ENCODE measurements around the gene ATP1A3. TPM values are rescaled to one million over a fixed set of nuclear protein-coding genes. Genes with fewer than 3 reads are reported as not detected.

ATP1A3 gene
- total RNA-seq, 4 donors from 2014 or later = 0.35 to 1.3 (median 0.81) TPM

DNA sequence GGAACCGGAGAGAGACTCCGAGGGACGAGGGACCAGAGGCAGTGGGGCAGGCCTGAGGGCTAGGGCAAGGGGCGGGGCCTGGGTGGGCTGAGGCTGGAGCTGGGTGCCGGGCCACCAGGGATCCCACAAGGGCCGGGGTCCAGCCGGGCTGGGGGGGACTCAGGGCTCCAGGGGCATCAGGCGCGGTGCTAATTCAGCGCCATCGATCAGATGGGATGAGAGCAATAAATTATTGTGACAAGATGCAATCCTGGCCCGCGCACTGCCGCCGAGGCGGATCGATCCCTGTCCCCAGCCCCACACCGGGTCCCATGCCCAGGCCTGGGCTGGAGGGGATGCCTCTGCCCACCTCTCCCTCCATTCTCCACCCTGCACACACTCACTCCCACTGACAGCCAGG, 71.4 kb downstream of the ATP1A3 start:
- Histone ChIP-seq H3K27me3 (peaks cover 0 to 34% of the 10 kb centered on the region in 2 donors), H3K36me3 (no peaks in the 10 kb centered on the region), H3K4me1 (peaks cover 0 to 6% (median under 1%) of the 10 kb centered on the region in 4 donors), H3K9me3 (no peaks in the 10 kb centered on the region), H3K4me3 (no peak overlapping the region), H3K27ac (no peak overlapping the region)
- DNase-seq = no peak
- no peak for TF ChIP-seq POLR2A (IDR thresholded peaks at IDR 0.05)
- TF ChIP-seq CTCF (IDR thresholded peaks at IDR 0.05) = no peak

DNA sequence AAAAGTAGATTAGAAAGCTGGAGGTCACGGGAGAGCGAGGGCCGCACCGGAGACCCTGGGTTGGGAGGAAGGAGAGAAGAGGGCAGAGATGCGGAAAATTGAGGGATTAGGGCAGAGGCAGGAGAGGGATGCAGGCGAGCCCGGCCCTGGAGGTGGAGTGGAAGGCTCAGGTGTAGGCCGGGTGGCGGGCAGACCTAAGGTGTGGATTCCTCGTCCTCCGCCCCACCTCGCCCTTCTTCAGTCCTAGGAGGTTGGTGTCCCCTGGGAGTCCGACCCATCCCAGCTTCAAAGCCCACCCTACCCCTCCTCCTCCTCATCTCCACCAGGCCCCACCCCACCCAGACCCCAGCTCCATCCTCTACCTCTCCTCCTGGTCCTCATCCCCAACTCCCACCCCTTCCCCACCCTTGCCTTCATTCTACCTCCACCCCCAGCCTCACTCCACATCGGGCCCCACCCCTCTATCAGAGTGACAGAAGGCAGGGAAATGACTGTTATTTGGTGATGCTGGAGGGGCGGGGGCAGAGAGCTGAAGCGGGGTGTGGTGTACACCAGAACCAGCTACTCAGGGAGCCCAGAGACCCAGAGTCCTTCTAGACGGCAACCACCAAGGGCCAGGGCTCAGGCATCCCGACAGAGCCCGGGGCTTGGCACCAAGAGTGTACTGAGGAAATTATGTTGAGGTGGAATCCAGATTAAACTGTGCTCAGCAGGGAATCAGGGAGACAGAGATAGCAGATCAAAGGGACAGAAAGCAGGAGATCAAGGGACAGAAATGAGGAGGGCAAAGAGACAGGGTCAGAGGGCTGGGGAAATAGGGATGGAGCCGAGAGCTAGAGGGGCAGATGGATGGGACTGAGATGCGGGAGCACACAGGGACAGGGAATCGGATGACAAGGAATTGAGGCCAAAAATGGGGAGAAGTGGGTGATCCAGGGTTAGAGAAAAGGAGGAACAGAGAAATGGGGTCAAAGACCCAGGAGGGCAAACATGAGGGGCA, 72.2 kb downstream of the ATP1A3 start:
- no peak overlapping the region for H3K27ac ChIP-seq
- no peak for TF ChIP-seq CTCF (IDR thresholded peaks at IDR 0.05)
- no peak for TF ChIP-seq POLR2A (IDR thresholded peaks at IDR 0.05)
- no peak for DNase-seq

DNA sequence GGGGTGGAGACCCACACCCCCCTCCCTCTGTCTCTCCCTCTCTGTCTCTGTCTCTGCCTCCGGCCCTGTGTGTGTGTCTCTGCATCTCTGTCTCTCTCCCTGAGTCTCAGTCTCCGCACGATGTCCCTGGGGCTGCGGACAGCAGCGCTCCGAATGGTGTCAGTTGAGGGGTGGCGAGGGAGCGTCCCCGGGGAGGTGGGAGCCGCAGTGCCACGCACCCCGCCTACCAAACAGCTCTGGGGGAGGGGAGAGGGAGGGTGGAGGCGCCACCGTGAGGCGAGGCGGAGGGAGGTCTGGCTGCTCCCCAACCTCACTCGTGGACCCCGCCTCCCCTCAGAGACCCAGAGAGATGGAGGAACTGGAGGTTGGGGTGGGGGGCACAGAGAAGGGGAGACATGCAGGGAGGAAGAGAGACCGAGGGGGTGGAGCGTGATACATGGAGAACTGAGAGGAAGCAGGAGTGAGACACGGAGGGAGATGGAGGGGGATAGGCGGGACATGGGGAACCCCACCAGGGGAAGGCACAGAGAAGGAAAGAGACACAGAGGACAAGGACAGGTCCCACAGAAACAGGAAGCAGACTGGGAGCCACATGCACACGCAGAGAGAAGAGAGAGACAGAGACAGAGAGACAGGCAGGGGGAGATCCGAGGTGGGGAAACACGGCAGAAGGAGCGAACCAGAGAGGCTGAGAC, 73.0 kb downstream of the ATP1A3 start:
- no peaks in the 10 kb centered on the region for H3K36me3 ChIP-seq
- H3K4me1 ChIP-seq = no peaks in the 10 kb centered on the region
- H3K4me3 ChIP-seq = no peak overlapping the region
- H3K27ac ChIP-seq = no peak overlapping the region
- H3K9me3 ChIP-seq = no peaks in the 10 kb centered on the region
- no peak for DNase-seq
- H3K27me3 ChIP-seq = peaks cover 0 to 26% of the 10 kb centered on the region in 2 donors
- TF ChIP-seq POLR2A (IDR thresholded peaks at IDR 0.05) (no peak), CTCF (IDR thresholded peaks at IDR 0.05) (no peak)

More for the DNA sequence above, 72.2 kb downstream of the ATP1A3 start:
- no peaks in the 10 kb centered on the region for H3K36me3 ChIP-seq
- no peaks in the 10 kb centered on the region for H3K4me1 ChIP-seq
- no peaks in the 10 kb centered on the region for H3K9me3 ChIP-seq
- H3K4me3 ChIP-seq = no peak overlapping the region
- H3K27me3 ChIP-seq = peaks cover 0 to 28% of the 10 kb centered on the region in 2 donors

DNA sequence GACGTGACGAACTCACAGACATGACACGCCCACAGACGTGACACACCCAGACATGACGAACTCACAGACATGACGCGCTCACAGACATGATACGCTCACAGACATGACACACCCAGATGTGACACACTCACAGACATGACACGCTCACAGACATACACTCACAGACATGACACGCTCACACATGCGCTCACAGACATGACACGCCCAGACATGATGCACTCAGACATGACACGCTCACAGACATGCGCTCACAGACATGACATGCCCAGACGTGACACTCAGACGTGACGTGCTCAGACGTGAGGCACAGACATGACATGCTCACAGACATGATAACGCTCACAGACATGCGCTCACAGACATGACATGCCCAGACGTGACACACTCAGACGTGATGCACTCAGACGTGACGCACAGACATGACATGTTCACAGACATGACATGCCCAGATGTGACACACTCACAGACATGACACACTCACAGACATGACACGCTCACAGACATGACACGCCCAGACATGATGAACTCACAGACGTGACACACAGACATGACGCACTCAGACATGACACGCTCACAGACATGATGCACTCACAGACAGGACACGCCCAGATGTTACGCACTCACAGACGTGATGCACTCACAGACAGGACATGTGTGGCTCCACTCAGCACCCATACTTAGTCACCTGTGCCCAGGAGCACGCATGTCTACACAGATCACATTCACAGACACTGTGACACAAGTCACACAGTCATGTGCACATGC, 73.9 kb downstream of the ATP1A3 start:
- no peak for DNase-seq
- H3K27ac ChIP-seq = no peak overlapping the region
- TF ChIP-seq CTCF (IDR thresholded peaks at IDR 0.05) = no peak
- TF ChIP-seq POLR2A (IDR thresholded peaks at IDR 0.05) = no peak
- H3K36me3 ChIP-seq = no peaks in the 10 kb centered on the region
- peaks cover 0 to 35% of the 10 kb centered on the region in 2 donors for H3K27me3 ChIP-seq
- peaks cover 0 to 8% (median 3%) of the 10 kb centered on the region in 4 donors for H3K4me1 ChIP-seq
- no peak overlapping the region for H3K4me3 ChIP-seq
- H3K9me3 ChIP-seq = no peaks in the 10 kb centered on the region

GRCh38 chr19:41918653-41919244, 75.3 kb downstream of the ATP1A3 start:
- H3K27me3 ChIP-seq = peaks cover 0 to 35% of the 10 kb centered on the region in 2 donors
- no peaks in the 10 kb centered on the region for H3K36me3 ChIP-seq
- H3K4me1 ChIP-seq = peaks cover 0 to 13% (median 6%) of the 10 kb centered on the region in 4 donors
- TF ChIP-seq CTCF (IDR thresholded peaks at IDR 0.05) (no peak), POLR2A (IDR thresholded peaks at IDR 0.05) (no peak)
- no peak for DNase-seq
- no peaks in the 10 kb centered on the region for H3K9me3 ChIP-seq
- H3K4me3 ChIP-seq = no peak overlapping the region
- H3K27ac ChIP-seq = no peak overlapping the region

Data from Peyer's patch (tissue), 4 donors.